ENCODE data around the gene CNBD2. TPM values are rescaled to one million over a fixed set of nuclear protein-coding genes. Genes with fewer than 3 reads are reported as not detected.
"Not testable (repeated sequence)": the region's sequence is repeated elsewhere in the genome, so short reads cannot be mapped to it uniquely, and the experiment has no call there.

CNBD2 gene
- total RNA-seq, 2 donors from 2014 or later = 1.0 to 4.0 TPM

GRCh38 chr20:35992713-35993335 lies 24.4 kb downstream of the CNBD2 start:
- H3K27ac ChIP-seq = no peak overlapping the region
- no peaks in the 10 kb centered on the region for H3K9me3 ChIP-seq
- peak; percentile 78 to 88 for TF ChIP-seq CTCF (IDR thresholded peaks at IDR 0.05)
- no peaks in the 10 kb centered on the region for H3K4me1 ChIP-seq
- H3K27me3 ChIP-seq = no peaks in the 10 kb centered on the region
- no peak for DNase-seq (ENCODE audit: low spot score)
- H3K36me3 ChIP-seq = no peaks in the 10 kb centered on the region
- H3K4me3 ChIP-seq = no peak overlapping the region

- no peaks in the 10 kb centered on the region for H3K27me3 ChIP-seq
- DNase-seq (ENCODE audit: low spot score) = peak; percentile 77
- H3K36me3 ChIP-seq = no peaks in the 10 kb centered on the region
- no peak overlapping the region for H3K27ac ChIP-seq
- no peaks in the 10 kb centered on the region for H3K4me1 ChIP-seq
- no peak overlapping the region for H3K4me3 ChIP-seq
- H3K9me3 ChIP-seq = peaks cover 0 to 4% of the 10 kb centered on the region in 2 donors
- peak; percentile 85 to 94 for TF ChIP-seq CTCF (IDR thresholded peaks at IDR 0.05)
Observed at GRCh38 chr20:35994994-35995453, 26.6 kb downstream of the CNBD2 start.

GRCh38 chr20:35996492-35996891 lies 28.1 kb downstream of the CNBD2 start:
- not testable (repeated sequence) for H3K36me3 ChIP-seq; DNase-seq (ENCODE audit: low spot score); H3K9me3 ChIP-seq; H3K27me3 ChIP-seq; H3K4me1 ChIP-seq; H3K4me3 ChIP-seq; H3K27ac ChIP-seq

GRCh38 chr20:36001331-36001730 lies 32.9 kb downstream of the CNBD2 start:
- H3K27ac ChIP-seq; H3K4me1 ChIP-seq; H3K36me3 ChIP-seq; H3K27me3 ChIP-seq; DNase-seq (ENCODE audit: low spot score); H3K4me3 ChIP-seq: not testable (repeated sequence)
- H3K9me3 ChIP-seq = peaks cover 0 to 16% of the 10 kb centered on the region in 2 donors

GRCh38 chr20:36002855-36003254 lies 34.5 kb downstream of the CNBD2 start:
- no peaks in the 10 kb centered on the region for H3K4me1 ChIP-seq
- no peak for TF ChIP-seq CTCF (IDR thresholded peaks at IDR 0.05)
- no peaks in the 10 kb centered on the region for H3K36me3 ChIP-seq
- H3K4me3 ChIP-seq = no peak overlapping the region
- no peak overlapping the region for H3K27ac ChIP-seq
- H3K27me3 ChIP-seq = no peaks in the 10 kb centered on the region
- peaks cover 0 to 16% of the 10 kb centered on the region in 2 donors for H3K9me3 ChIP-seq
- DNase-seq (ENCODE audit: low spot score) = no peak

- TF ChIP-seq CTCF (IDR thresholded peaks at IDR 0.05) = no peak
- no peak for DNase-seq (ENCODE audit: low spot score)
- no peaks in the 10 kb centered on the region for H3K27me3 ChIP-seq
Observed at GRCh38 chr20:36004045-36004444, 35.7 kb downstream of the CNBD2 start.

GRCh38 chr20:36008461-36009035 lies 40.2 kb downstream of the CNBD2 start:
- no peaks in the 10 kb centered on the region for H3K27me3 ChIP-seq
- H3K4me1 ChIP-seq = no peaks in the 10 kb centered on the region
- no peak for DNase-seq (ENCODE audit: low spot score)
- no peak for TF ChIP-seq CTCF (IDR thresholded peaks at IDR 0.05)
- H3K27ac ChIP-seq = no peak overlapping the region
- no peaks in the 10 kb centered on the region for H3K36me3 ChIP-seq
- peaks cover 0 to 6% of the 10 kb centered on the region in 2 donors for H3K9me3 ChIP-seq
- H3K4me3 ChIP-seq = no peak overlapping the region

More at GRCh38 chr20:36004045-36004444, 35.7 kb downstream of the CNBD2 start:
- H3K27ac ChIP-seq = no peak overlapping the region
- H3K36me3 ChIP-seq = no peaks in the 10 kb centered on the region
- H3K4me3 ChIP-seq = no peak overlapping the region
- H3K4me1 ChIP-seq = no peaks in the 10 kb centered on the region
- peaks cover 0 to 16% of the 10 kb centered on the region in 2 donors for H3K9me3 ChIP-seq
